ENCODE results near the gene ITGA8.
"Not testable (repeated sequence)": the region's sequence is repeated elsewhere in the genome, so short reads cannot be mapped to it uniquely, and the experiment has no call there.

ITGA8 gene

DNA sequence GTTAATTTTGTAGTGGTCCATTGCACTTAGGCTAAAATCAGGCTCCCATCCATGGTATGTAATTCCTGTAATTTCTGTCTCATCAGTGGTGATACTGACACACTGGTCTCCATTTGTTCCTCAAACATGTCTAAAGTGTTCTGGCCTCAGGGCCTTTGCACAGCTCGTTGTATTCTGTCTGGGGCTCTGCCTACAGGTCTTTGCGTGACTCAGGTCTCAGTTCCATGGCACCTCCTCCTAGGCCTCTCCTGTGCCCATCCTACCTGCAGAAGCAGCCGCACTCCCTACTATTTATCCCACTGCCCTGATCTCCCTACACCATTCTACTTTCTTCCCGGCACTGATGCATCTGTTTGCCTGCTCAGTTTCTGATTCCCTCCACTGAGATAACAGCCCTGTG is 173.8 kb downstream of the ITGA8 start:
- no peak for DNase-seq

DNA sequence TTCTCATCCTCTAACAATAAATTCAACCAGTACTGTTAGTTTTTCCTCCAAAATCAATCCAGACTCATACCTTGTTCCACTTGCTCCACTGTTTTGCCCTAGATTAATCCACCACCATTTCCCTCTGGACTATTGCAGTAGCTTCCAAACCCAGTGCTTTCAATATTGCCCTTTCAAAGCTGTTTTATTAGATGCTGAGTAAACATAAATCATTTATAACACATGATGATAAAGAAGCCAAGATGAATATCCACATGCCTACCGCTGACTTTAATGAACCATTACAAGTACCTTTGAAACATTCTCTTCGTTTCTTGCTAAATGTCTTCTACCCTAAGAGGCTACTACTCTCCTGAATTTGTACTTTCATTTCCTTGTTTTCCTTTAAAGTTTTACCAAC is 174.5 kb downstream of the ITGA8 start:
- no peak for DNase-seq

DNA sequence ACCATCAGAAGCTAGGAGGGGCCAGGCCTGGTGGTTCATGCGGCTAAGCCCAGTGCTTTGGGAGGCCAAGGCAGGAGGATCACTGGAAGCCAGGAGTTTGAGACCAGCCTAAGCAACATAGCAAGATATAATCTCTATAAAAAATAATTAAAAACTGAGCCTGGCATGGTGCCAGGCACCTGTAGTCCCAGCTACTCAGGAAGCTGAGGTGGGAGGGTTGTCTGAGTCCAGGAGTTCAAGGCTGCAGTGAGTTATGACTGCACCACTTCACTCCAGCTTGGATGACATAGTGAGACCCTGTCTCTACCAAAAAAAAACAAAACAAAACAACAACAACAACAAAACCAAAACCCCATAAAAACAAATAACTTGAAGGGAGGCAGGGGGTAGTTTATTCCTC is 175.7 kb downstream of the ITGA8 start:
- no peak for DNase-seq

DNA sequence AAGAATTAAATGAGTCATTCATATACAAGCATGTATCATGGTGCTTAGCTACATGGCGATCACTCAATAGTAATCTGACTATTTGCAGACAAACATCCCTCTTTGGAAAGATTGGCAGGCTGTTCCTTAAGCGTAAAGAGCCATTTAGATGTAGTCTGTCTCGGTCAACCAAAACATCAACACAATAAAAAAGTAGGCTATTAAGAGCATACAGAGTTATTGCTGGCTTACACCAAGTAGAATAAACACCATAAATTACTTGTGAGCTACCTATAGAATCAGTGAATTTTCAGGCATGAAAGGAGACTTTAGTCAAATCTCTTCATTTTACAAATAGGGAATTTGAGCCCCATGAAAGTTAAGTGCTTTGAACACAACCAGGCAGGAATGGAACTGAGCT is 176.9 kb downstream of the ITGA8 start:
- no peak for DNase-seq

DNA sequence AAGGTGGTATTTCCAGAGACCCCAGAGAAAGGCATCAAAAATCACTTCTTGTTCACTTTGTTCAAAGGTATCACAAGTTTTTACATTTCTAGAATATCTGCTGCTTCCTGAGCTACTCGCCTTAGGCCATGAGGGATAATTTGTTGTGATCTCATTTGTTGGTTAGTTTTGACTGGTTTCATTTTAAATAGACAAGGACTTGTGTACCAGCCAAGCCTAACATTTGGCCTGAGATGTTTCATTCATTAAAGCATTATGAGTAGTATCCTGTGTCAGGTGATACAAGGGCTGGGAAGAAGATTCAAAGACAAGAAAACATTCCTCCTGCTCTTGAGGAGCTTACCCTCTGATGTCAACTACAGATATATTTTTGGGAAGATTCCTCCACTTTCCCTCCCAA is 178.3 kb downstream of the ITGA8 start:
- no peak for DNase-seq

GRCh38 chr10:15540727-15541126 is 179.0 kb downstream of the ITGA8 start:
- no peak for DNase-seq

GRCh38 chr10:15539262-15539661 is 180.5 kb downstream of the ITGA8 start:
- no peak for DNase-seq

DNA sequence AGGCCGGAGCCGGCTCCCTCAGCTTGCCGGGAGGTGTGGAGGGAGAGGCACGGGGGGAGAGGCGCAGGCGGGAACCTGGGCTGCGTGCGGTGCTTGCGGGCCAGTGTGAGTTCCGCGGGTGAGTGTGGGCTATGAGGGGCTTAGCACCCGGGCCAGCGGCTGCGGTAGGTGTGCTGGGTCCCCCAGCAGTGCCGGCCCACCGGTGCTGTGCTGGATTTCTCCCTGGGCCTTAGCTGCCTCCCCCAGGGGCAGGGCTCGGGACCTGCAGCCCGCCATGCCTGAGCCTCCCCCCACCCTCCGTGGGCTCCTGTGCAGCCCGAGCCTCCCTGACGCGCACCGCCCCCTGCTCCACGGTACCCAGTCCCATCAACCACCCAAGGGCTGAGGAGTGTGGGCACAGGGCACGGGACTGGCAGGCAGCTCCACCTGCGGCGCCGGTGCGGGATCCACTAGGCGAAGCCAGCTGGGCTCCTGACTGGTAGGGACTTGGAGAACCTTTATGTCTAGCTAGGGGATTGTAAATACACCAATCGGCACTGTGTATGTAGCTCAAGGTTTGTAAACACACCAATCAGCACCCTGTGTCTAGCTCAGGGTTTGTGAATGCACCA is 184.7 kb downstream of the ITGA8 start:
- DNase-seq = not testable (repeated sequence)

DNA sequence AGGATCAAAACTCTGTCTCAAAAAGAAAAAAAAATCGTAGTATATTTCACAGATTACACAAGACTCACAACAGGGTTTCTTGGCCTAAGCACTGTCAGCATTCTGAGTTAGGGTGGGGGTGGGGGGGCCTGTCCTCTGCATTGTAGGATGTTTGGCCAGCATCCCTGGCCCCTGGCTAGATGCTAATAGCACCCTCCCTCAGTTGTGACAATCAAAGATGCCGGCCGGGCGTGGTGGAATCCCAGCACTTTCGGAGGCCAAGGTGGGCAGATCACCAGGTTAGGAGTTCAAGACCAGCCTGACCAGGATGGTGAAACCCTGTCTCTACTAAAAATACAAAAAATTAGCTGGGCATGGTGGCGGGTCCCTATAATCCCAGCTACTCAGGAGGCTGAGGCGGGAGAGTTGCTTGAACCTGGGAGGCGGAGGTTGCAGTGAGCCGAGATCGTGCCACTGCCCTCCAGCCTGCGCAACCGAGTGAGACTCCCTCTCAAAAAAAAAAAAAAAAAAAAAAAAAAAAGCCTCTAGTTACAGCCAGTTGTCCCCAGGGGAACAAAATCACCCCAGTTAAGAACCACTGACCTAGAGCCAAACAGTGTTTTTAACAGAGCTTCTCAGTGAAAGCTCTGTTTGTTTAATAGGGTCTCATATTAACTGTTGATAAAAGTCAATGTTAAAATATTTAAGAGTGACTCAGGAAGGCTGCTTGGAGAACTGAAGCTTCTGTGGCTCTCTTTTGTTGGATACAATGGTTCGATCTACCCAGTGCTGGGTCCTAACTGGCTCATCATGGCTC is 187.6 kb downstream of the ITGA8 start:
- DNase-seq = no peak

DNA sequence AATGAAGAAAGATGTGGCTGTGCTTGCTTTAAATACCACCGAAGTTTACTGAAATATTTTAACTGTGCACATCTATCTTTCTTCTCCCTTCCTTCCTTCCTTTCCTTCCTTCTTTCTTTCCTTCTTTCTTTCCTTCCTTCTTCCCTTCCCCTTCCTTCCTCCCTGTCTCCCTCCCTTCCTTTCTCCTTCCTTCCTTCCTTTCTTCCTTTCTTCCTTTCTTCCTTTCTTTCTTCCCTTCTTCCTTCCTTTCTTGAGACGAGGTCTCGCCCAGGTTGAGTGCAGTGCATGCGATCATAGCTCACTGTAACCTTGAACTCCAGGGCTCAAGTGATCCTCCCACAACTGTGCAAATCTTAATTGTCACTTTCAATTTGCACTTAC is 190.9 kb downstream of the ITGA8 start:
- no peak for DNase-seq

DNA sequence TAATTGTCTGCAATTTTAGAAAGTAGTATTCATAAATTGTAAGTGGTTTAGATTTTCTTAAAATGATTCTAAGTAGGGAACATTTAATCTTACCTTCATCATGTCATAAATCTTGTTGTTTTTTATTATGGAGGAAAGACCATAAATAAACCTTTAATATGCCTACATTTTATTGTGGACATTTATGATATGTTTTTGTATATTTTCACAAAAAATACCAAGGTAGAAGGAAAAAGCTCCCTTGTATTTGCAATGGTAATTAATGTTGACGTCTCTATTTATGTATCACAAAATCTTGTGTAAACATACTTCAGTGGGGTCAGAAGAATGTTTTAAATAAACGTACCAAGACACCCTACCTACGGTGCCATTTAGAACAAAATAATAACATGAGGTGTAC is 193.0 kb downstream of the ITGA8 start:
- no peak for DNase-seq

GRCh38 chr10:15521328-15521903 is 198.3 kb downstream of the ITGA8 start:
- no peak for DNase-seq

DNA sequence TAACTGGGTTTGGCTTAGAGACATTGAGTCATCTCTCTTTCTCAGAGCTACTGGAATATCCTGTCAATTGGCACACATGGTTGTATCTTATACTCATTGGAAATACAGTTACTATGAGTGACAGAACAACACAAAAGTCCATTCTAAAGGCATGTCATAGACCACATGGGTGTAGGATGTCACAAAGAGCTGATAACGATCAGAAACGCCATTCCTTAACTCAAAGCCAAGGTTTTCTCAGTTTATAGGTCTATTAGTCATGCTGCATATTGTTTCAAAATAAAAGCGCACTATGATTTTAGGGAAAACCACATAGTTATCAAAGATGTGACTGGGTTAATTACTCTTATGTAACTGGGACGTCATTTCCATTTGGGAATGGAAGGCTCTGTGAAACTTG is 201.5 kb downstream of the ITGA8 start:
- no peak for DNase-seq

DNA sequence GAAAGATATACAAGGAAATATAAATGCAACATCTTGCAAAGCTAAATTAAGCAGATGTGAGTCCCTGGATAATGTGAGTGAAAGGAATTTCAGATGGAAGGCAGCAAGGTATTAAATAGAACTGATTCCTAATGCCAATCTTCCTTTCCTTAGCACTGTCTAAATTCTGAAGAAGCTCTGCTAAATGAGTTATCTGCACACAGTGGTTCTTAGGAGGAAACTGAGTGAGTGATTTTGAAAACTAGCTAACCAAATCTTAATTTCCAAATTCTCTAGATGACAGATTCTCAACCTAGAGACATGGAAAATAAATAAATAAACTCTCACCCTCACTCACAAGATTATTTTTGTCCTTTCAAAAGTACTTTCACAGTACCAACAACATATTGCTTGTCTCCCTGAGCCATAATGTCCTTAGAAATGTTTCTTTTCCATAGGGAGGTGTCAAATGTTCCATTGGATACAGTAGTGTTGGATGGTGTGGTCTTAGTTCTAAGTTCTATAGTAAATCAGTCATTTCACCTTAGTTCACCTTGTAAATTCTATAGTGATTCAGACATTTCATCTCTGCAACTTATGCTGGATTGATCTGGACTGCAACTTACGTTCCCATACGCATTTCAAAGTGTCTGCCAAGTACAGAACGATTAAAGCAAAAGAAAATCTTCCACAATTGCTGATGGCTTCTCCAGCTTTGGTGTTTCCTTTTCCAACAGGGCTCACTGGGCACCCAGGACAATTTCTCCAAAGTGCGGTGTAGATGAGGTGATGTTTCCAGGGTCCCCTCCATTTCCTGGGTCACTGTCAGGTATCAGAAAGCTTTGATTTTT is 203.3 kb downstream of the ITGA8 start:
- DNase-seq = no peak

DNA sequence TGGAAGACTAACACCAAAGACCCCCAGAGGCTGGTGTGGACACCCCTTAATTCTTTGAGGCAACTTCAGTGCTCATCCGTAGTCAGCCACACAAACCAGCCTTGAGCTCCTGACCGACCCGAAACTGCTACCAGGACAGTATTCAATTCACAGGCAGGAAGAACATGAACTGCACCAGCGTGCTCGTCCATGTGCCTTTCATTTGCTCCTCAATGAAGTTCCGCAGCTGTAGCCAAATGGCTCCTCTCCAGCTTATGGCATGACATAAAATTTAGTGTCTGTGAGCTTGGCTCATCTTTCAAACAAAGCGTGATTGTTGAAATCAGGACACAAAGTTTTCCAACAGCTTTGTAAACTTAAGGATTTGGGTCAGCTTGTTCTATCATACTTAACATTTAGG is 204.5 kb downstream of the ITGA8 start:
- DNase-seq = no peak

GRCh38 chr10:15510963-15511362 is 208.8 kb downstream of the ITGA8 start:
- DNase-seq = no peak

DNA sequence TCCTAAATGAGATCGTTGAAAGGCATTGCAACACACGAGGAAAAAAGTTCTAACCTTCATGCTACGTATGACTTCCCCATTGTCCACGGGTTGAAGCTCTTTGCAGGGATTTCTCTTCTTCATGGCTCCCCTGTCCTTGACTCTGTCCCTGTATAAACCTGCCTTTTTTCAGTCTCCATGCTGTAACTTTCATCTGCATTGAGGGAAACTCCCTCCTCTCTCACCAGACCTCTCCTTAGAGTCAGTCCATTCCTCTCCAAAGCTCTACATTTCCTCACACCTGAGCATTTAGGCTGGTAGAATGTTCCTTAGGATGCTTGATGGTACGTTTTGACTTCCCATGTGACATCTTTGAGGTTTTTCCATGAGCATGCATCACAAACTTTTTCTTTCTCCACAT is 214.4 kb downstream of the ITGA8 start:
- DNase-seq = no peak

GRCh38 chr10:15504101-15504840 is 215.5 kb downstream of the ITGA8 start:
- no peak for DNase-seq

DNA sequence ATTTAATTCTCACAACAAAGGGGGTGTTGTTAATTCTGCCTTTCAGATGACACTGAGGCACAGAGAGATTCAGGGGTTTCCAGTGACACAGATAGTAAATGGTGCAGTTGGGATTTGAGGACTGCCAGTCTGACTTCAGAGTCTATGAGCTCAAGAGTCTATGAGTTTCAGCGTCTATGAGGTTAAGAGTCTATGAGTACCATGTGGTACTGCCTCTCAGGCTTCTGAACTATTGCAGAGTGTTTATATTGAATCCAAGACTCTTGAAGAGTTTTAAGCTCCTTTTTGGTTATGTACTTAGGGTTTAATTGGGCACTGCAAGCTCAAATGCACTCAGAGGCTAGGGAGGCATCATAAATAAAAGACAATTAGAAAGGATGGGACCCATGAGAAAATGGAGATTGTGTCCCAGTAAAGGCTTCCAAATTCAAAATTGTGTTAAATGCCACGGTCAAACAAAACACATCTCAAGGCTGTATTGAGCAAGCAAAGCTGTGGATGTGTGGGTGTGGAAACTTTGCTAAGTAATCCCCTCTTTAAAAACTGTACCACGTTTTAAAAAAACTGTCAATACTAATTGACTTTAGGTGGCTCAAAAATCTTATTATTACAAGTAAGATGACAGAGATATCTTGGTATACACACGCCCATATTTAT is 224.7 kb downstream of the ITGA8 start:
- DNase-seq = no peak

GRCh38 chr10:15491856-15492642 is 227.7 kb downstream of the ITGA8 start:
- DNase-seq = no peak

GRCh38 chr10:15489431-15489830 is 230.3 kb downstream of the ITGA8 start:
- DNase-seq = no peak
